KMS-11 (cell line): ENCODE measurements around the gene MSANTD1.

Source experiments
- H2AFZ ChIP-seq: fragments of 200-600 bp; sonication (generic); 2 replicates; pipeline ENCODE4 v1.6.1; 2016; ENCODE audit warnings: antibody characterized with exemption, mixed run types, low read depth
- H3K27ac ChIP-seq: fragments of 200-600 bp; sonication (generic); 2 replicates; pipeline ENCODE4 v1.6.1; 2016; ENCODE audit warnings: mild to moderate bottlenecking, mixed run types
- H3K27me3 ChIP-seq: fragments of 200-600 bp; sonication (generic); 2 replicates; pipeline ENCODE4 v1.6.1; 2017; ENCODE audit warnings: mild to moderate bottlenecking, low read depth, mixed run types, moderate library complexity; ENCODE audit not compliant: insufficient read depth
- H3K36me3 ChIP-seq: fragments of 200-600 bp; sonication (generic); 2 replicates; pipeline ENCODE4 v1.6.1; 2017; ENCODE audit warnings: mild to moderate bottlenecking, mixed run types; ENCODE audit not compliant: insufficient read depth
- H3K4me1 ChIP-seq: fragments of 200-600 bp; sonication (generic); 2 replicates; pipeline ENCODE4 v1.6.1; 2016; ENCODE audit warnings: mild to moderate bottlenecking, low read depth, mixed run types; ENCODE audit not compliant: poor library complexity, severe bottlenecking
- H3K4me2 ChIP-seq: fragments of 200-600 bp; sonication (generic); 2 replicates; pipeline ENCODE4 v1.7.0; 2016; ENCODE audit warnings: mild to moderate bottlenecking, mixed run types
- H3K4me3 ChIP-seq: fragments of 200-600 bp; sonication (generic); IDR thresholded peaks from 2 replicates; pipeline ENCODE4 v1.6.1; 2017; ENCODE audit warnings: low read depth, low read length, mixed read lengths; ENCODE audit not compliant: insufficient read depth
- H3K79me2 ChIP-seq: fragments of 200-600 bp; sonication (generic); 2 replicates; pipeline ENCODE4 v1.6.1; 2016; ENCODE audit warnings: low read depth, mixed run types; ENCODE audit not compliant: insufficient read depth
- H3K9ac ChIP-seq: fragments of 200-600 bp; sonication (generic); 2 replicates; pipeline ENCODE4 v1.6.1; 2016; ENCODE audit warnings: mild to moderate bottlenecking, mixed run types
- H4K20me1 ChIP-seq: fragments of 200-600 bp; sonication (generic); 2 replicates; pipeline ENCODE4 v1.6.1; 2016; ENCODE audit warnings: mild to moderate bottlenecking, mixed run types; ENCODE audit not compliant: insufficient read depth
- CTCF ChIP-seq: fragments of 200-600 bp; sonication (generic); conservative IDR thresholded peaks from 2 replicates; pipeline ENCODE4 v1.6.1; 2017; ENCODE audit warnings: low read depth, mild to moderate bottlenecking, antibody characterized with exemption, low read length, moderate library complexity, mixed read lengths

The MSANTD1 gene

GRCh38 chr4:3228881-3229280 lies 20.1 kb upstream of the MSANTD1 start:
- no peaks in the 10 kb centered on the region for H3K36me3 ChIP-seq
- H3K27ac ChIP-seq = no peak overlapping the region
- H3K27me3 ChIP-seq = no peaks in the 10 kb centered on the region

GRCh38 chr4:3229328-3229727 lies 19.6 kb upstream of the MSANTD1 start:
- Histone ChIP-seq H3K9ac (no peak overlapping the region), H3K4me2 (no peak overlapping the region), H2AFZ (no peak overlapping the region), H3K27me3 (no peaks in the 10 kb centered on the region), H4K20me1 (no peaks in the 10 kb centered on the region), H3K4me1 (no peaks in the 10 kb centered on the region), H3K36me3 (no peaks in the 10 kb centered on the region), H3K27ac (no peak overlapping the region), H3K79me2 (no peaks in the 10 kb centered on the region), H3K4me3 (no peak overlapping the region)
- TF ChIP-seq CTCF = no peak

More at GRCh38 chr4:3228881-3229280, 20.1 kb upstream of the MSANTD1 start:
- no peaks in the 10 kb centered on the region for H3K4me1 ChIP-seq
- H3K4me2 ChIP-seq = no peak overlapping the region
- no peaks in the 10 kb centered on the region for H4K20me1 ChIP-seq
- H3K4me3 ChIP-seq = no peak overlapping the region
- no peaks in the 10 kb centered on the region for H3K79me2 ChIP-seq
- no peak for TF ChIP-seq CTCF
- H2AFZ ChIP-seq = no peak overlapping the region
- no peak overlapping the region for H3K9ac ChIP-seq

GRCh38 chr4:3229964-3230363 lies 19.0 kb upstream of the MSANTD1 start:
- no peak overlapping the region for H3K27ac ChIP-seq
- H3K27me3 ChIP-seq = no peaks in the 10 kb centered on the region
- H3K4me3 ChIP-seq = no peak overlapping the region
- TF ChIP-seq CTCF = no peak
- no peaks in the 10 kb centered on the region for H4K20me1 ChIP-seq
- H3K9ac ChIP-seq = no peak overlapping the region
- no peak overlapping the region for H2AFZ ChIP-seq
- no peaks in the 10 kb centered on the region for H3K79me2 ChIP-seq
- no peaks in the 10 kb centered on the region for H3K4me1 ChIP-seq
- H3K4me2 ChIP-seq = no peak overlapping the region
- no peaks in the 10 kb centered on the region for H3K36me3 ChIP-seq

GRCh38 chr4:3231471-3231870 lies 17.5 kb upstream of the MSANTD1 start:
- H4K20me1 ChIP-seq = no peaks in the 10 kb centered on the region
- H3K4me1 ChIP-seq = no peaks in the 10 kb centered on the region
- no peak overlapping the region for H3K4me3 ChIP-seq
- H3K4me2 ChIP-seq = no peak overlapping the region
- no peaks in the 10 kb centered on the region for H3K79me2 ChIP-seq
- H3K27me3 ChIP-seq = no peaks in the 10 kb centered on the region
- H3K27ac ChIP-seq = no peak overlapping the region
- no peak overlapping the region for H3K9ac ChIP-seq
- TF ChIP-seq CTCF = no peak
- H3K36me3 ChIP-seq = no peaks in the 10 kb centered on the region
- no peak overlapping the region for H2AFZ ChIP-seq
